BLaER1 (cell line): ENCODE measurements around the gene TYROBP.
A peak's percentile ranks its signal among the peaks of the same experiment; 100 is the strongest.

Experiments used
- H3K27ac ChIP-seq: shearing (Covaris generic); formaldehyde crosslinking; 2 replicates; pipeline ENCODE4 v1.8.1; 2022
- H3K27me3 ChIP-seq: shearing (Covaris generic); formaldehyde crosslinking; 2 replicates; pipeline ENCODE4 v1.8.1; 2022
- H3K36me3 ChIP-seq: shearing (Covaris generic); formaldehyde crosslinking; 2 replicates; pipeline ENCODE4 v1.8.1; 2022
- H3K4me1 ChIP-seq: shearing (Covaris generic); formaldehyde crosslinking; 2 replicates; pipeline ENCODE4 v1.8.1; 2022
- H3K4me2 ChIP-seq: shearing (Covaris generic); formaldehyde crosslinking; 2 replicates; pipeline ENCODE4 v1.8.1; 2022
- H3K4me3 ChIP-seq: shearing (Covaris generic); formaldehyde crosslinking; 2 replicates; pipeline ENCODE4 v1.8.1; 2022
- H3K9ac ChIP-seq: shearing (Covaris generic); formaldehyde crosslinking; 2 replicates; pipeline ENCODE4 v1.8.1; 2022
- H3K9me3 ChIP-seq: shearing (Covaris generic); formaldehyde crosslinking; 2 replicates; pipeline ENCODE4 v1.8.1; 2022
- H4K20me1 ChIP-seq: shearing (Covaris generic); formaldehyde crosslinking; 2 replicates; pipeline ENCODE4 v1.8.1; 2022
- Cebpa-rat ChIP-seq: shearing (Covaris generic); IDR thresholded peaks from 2 replicates; pipeline ENCODE4 v1.8.1; 2022

TYROBP gene

DNA sequence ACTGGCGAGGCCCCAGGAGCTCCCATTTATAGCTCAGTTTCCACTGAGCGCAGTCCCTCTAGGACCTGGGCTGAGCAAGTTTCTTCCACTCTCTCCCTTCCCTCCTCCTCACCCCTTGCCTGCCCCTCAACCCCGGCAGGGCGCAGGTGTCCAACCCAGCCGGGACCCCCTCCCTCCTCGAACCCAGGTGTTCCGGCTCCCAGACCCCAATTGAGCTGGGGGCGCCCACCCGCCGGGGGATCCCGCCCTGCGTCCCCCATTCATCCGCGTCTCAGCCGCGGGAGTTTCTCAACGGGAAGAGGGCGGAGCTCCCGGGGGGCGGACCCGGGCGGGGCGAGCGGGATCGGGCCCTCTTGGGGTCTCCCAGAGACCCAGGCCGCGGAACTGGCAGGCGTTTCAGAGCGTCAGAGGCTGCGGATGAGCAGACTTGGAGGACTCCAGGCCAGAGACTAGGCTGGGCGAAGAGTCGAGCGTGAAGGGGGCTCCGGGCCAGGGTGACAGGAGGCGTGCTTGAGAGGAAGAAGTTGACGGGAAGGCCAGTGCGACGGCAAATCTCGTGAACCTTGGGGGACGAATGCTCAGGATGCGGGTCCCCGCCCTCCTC is 51.4 kb downstream of the TYROBP start, which contains the start of gene KIRREL2:
TSS of gene KIRREL2 (plus strand) at position 366 of the 604 bp plus-strand sequence. CDS start at position 575, 209 bp downstream.
- Histone ChIP-seq H3K36me3 (no peaks in the 10 kb centered on the region), H3K4me3 (peak within 1 kb of the TSS; percentile 67), H3K9ac (peak within 1 kb of the TSS; percentile 44; the same call in 1 of the 2 replicates), H3K27ac (no peak within 1 kb of the TSS), H4K20me1 (peaks cover 41% of the 10 kb centered on the region), H3K27me3 (peaks cover 98% of the 10 kb centered on the region), H3K9me3 (no peaks in the 10 kb centered on the region), H3K4me1 (peaks cover 15% of the 10 kb centered on the region), H3K4me2 (peak within 1 kb of the TSS; percentile 84)
- TF ChIP-seq Cebpa-rat = no peak
